OCI-LY7 (cell line): ENCODE data around the gene SAMMSON.

ENCODE experiments used
- CTCF ChIP-seq: fragments of 200-600 bp; sonication (generic); conservative IDR thresholded peaks from 2 replicates; pipeline ENCODE4 v1.5.1; 2014; ENCODE audit warnings: mild to moderate bottlenecking, antibody characterized with exemption, low read length, moderate library complexity, mixed read lengths
- EZH2phosphoT487 ChIP-seq: fragments of 200-600 bp; sonication (generic); IDR thresholded peaks from 2 replicates; pipeline ENCODE4 v1.6.1; 2018; ENCODE audit warnings: low read depth, borderline replicate concordance, mild to moderate bottlenecking, mixed run types, antibody characterized with exemption, low read length, moderate library complexity, mixed read lengths

GRCh38 chr3:69986419-69986818 lies 13.1 kb upstream of the SAMMSON start:
- TF ChIP-seq CTCF (no peak), EZH2phosphoT487 (no peak)
